GM06990 (cell line): ENCODE measurements around the gene ATP8B2.

Source experiments
- DNase-seq: peaks from one replicate; pipeline ENCODE4 v3.0.0-alpha.2; 2011; ENCODE audit not compliant: insufficient read length; ENCODE audit errors: extremely low read depth
- H3K27me3 ChIP-seq: replicated peaks from 2 replicates; pipeline ENCODE4 v1.6.0; 2011; ENCODE audit warnings: low read length; ENCODE audit not compliant: control insufficient read depth, insufficient read depth
- H3K36me3 ChIP-seq: 2 replicates; pipeline ENCODE4 v1.5.1; 2011; ENCODE audit warnings: low read length; ENCODE audit not compliant: control insufficient read depth, insufficient read depth
- H3K4me3 ChIP-seq: replicated peaks from 2 replicates; pipeline ENCODE4 v1.5.1; 2011; ENCODE audit warnings: low read depth, mild to moderate bottlenecking, control low read depth, low read length
- TF ChIP-seq, protein P1 (sequence below): IDR thresholded peaks from 2 replicates; pipeline ENCODE4 v1.5.1; 2011; ENCODE audit warnings: low read length, control low read depth, mild to moderate bottlenecking, inconsistent platforms; ENCODE audit not compliant: insufficient read depth, poor library complexity, severe bottlenecking

The ATP8B2 gene

DNA sequence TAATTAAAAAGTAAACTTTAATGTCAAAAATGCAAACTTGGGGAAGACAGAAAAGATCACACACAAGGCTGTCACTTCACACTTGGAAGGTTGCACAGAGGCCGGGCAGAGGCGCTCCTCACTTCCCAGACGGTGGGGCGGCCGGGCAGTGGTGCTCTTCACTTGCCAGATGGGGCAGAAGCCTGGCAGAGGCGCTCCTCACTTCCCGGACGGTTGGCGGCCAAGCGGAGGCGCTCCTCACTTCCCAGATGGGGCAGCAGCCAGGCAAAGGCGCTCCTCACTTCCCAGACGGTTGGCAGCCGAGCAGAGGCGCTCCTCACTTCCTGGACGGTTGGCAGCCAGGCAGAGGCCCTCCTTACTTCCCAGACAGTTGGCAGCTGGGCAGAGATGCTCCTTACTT is 54.0 kb downstream of the ATP8B2 start:
- TF ChIP-seq, protein P1, sequence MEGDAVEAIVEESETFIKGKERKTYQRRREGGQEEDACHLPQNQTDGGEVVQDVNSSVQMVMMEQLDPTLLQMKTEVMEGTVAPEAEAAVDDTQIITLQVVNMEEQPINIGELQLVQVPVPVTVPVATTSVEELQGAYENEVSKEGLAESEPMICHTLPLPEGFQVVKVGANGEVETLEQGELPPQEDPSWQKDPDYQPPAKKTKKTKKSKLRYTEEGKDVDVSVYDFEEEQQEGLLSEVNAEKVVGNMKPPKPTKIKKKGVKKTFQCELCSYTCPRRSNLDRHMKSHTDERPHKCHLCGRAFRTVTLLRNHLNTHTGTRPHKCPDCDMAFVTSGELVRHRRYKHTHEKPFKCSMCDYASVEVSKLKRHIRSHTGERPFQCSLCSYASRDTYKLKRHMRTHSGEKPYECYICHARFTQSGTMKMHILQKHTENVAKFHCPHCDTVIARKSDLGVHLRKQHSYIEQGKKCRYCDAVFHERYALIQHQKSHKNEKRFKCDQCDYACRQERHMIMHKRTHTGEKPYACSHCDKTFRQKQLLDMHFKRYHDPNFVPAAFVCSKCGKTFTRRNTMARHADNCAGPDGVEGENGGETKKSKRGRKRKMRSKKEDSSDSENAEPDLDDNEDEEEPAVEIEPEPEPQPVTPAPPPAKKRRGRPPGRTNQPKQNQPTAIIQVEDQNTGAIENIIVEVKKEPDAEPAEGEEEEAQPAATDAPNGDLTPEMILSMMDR, result no peak
- H3K27me3 ChIP-seq, result no peaks in the 10 kb centered on the region
- no peak overlapping the region for H3K4me3 ChIP-seq
- H3K36me3 ChIP-seq, result no peaks in the 10 kb centered on the region
- DNase-seq, result no peak

- H3K4me3 ChIP-seq, result no peak overlapping the region
- no peaks in the 10 kb centered on the region for H3K27me3 ChIP-seq
- no peaks in the 10 kb centered on the region for H3K36me3 ChIP-seq
- TF ChIP-seq, protein P1, result no peak
- no peak for DNase-seq
Observed at GRCh38 chr1:154384650-154385489, 59.5 kb downstream of the ATP8B2 start.

GRCh38 chr1:154386643-154387352 is 61.5 kb downstream of the ATP8B2 start:
- H3K4me3 ChIP-seq, result peak overlapping the region; percentile 14
- TF ChIP-seq, protein P1, result no peak
- no peaks in the 10 kb centered on the region for H3K36me3 ChIP-seq
- peak; percentile 74 for DNase-seq
- H3K27me3 ChIP-seq, result no peaks in the 10 kb centered on the region

- no peak overlapping the region for H3K4me3 ChIP-seq
Observed at GRCh38 chr1:154391086-154391770, 65.9 kb downstream of the ATP8B2 start.

DNA sequence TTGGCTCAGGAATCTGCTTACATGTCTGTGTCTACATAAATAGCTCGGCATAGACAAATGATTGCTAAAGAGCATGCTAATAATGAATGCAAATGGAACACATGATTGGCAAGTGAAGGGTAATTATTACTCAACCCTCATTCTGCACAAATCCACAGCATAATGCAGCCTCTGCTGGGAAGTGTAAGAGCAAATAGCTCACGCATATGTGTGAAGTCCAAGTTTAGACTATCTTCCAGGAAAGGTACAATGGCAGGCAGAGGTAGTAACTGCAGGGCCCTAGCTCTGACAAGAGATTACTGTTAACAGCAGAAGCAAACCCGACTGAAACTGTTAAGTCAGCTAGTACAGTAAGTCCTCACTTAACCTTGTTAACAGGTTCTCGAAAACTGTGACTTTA is 72.8 kb downstream of the ATP8B2 start:
- no peak overlapping the region for H3K4me3 ChIP-seq
- H3K27me3 ChIP-seq, result no peaks in the 10 kb centered on the region
- TF ChIP-seq, protein P1, result no peak
- no peaks in the 10 kb centered on the region for H3K36me3 ChIP-seq
- no peak for DNase-seq

More at GRCh38 chr1:154391086-154391770, 65.9 kb downstream of the ATP8B2 start:
- TF ChIP-seq, protein P1, result no peak
- Histone ChIP-seq H3K27me3 (no peaks in the 10 kb centered on the region), H3K36me3 (no peaks in the 10 kb centered on the region)
- DNase-seq, result no peak
